DND-41 (cell line): Measurements from ENCODE around the gene ZNRD2.

Source experiments
- ATAC-seq: fragments of 200-7000 bp; cut with Tn5 transposase; 3 replicates; pipeline ENCODE4 v1.9.1; 2021; ENCODE audit warnings: low read depth; ENCODE audit not compliant: insufficient read depth
- DNase-seq: peaks from one replicate; pipeline ENCODE4 v3.0.0-alpha.2; 2020
- H2AFZ ChIP-seq: 2 replicates; pipeline ENCODE4 v1.6.0; 2012; ENCODE audit warnings: low read depth, low read length
- H3K27ac ChIP-seq: 2 replicates; pipeline ENCODE4 v1.5.1; 2012; ENCODE audit warnings: low read length, inconsistent platforms
- H3K27me3 ChIP-seq: fragments of 200-600 bp; sonication (generic); 2 replicates; pipeline ENCODE4 v1.6.0; 2012; ENCODE audit warnings: low read length, mild to moderate bottlenecking, inconsistent platforms; ENCODE audit not compliant: insufficient read depth, poor library complexity
- H3K36me3 ChIP-seq: 2 replicates; pipeline ENCODE4 v1.5.1; 2012; ENCODE audit warnings: low read length, inconsistent platforms; ENCODE audit not compliant: insufficient read depth
- H3K4me1 ChIP-seq: 2 replicates; pipeline ENCODE4 v1.5.1; 2012; ENCODE audit warnings: mild to moderate bottlenecking, low read length; ENCODE audit not compliant: insufficient read depth
- H3K4me2 ChIP-seq: 2 replicates; pipeline ENCODE4 v1.6.0; 2012; ENCODE audit warnings: mild to moderate bottlenecking, moderate library complexity, low read length, inconsistent platforms; ENCODE audit not compliant: insufficient read depth
- H3K4me3 ChIP-seq, 2 experiments: fragments of 200-600 bp in 1 of 2; shearing (Covaris generic) in 1 of 2; 2 replicates each; pipeline ENCODE4 v1.5.1; 2012 to 2016; ENCODE audit warnings: inconsistent platforms in 2 of 2, low read length in 2 of 2, mild to moderate bottlenecking in 2 of 2, low read depth in 1 of 2, moderate library complexity in 1 of 2
- H3K79me2 ChIP-seq: 2 replicates; pipeline ENCODE4 v1.6.0; 2012; ENCODE audit warnings: low read length, inconsistent platforms; ENCODE audit not compliant: insufficient read depth
- H3K9ac ChIP-seq: 2 replicates; pipeline ENCODE4 v1.6.0; 2012; ENCODE audit warnings: low read depth, mild to moderate bottlenecking, inconsistent platforms, low read length, moderate library complexity
- H3K9me3 ChIP-seq: 2 replicates; pipeline ENCODE4 v1.5.1; 2012; ENCODE audit warnings: low read length, moderate library complexity, mild to moderate bottlenecking, inconsistent platforms; ENCODE audit not compliant: insufficient read depth, severe bottlenecking
- H4K20me1 ChIP-seq: 2 replicates; pipeline ENCODE4 v1.6.0; 2012; ENCODE audit warnings: low read length; ENCODE audit not compliant: insufficient read depth
- EZH2 ChIP-seq: IDR thresholded peaks from 3 replicates; pipeline ENCODE4 v1.6.1; 2012; ENCODE audit warnings: borderline replicate concordance, low read depth, mild to moderate bottlenecking, moderate library complexity, low read length, inconsistent platforms; ENCODE audit not compliant: severe bottlenecking
- TF ChIP-seq, protein P1 (sequence below): IDR thresholded peaks from 2 replicates; pipeline ENCODE4 v1.5.1; 2012; ENCODE audit warnings: borderline replicate concordance, low read length, moderate library complexity, mild to moderate bottlenecking; ENCODE audit not compliant: poor library complexity, severe bottlenecking; ENCODE audit errors: extremely low read depth

The ZNRD2 gene

DNA sequence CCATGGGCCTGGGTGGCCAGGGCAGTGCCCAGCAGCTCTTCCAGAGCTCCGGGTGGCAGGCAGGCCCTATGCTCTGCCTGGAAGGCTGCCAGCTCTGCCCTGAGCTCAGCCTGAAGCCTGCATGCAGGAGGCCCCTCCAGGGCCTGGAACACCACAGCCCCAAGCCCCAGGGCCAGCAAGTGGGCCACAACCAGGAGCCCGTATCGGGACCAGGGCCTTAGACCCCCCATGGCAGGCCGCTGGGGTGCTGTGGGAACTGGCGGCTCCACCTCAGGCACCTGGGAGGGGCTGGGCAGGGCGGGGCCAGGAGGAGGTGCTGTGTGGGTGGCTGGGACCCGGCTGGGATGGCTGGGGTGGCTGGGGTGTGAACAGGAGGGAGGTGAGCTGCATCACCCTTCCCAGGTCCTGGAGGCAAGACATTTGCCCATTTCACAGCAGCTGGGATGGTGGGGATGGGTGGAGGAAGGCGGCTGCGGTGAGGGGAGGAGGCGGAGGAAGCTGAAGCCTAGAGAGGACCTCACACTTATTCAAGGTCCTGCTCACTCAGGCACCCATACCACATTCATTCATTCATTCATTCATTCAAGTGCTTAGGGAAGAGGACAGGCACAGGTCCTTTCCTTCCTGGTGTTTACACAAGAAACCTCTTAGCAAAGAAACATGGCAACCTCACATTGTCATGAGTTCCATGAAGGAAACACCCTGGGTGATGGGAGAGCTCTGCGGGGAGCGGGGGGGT lies 25.4 kb downstream of the ZNRD2 start, which contains the start of gene KCNK7:
Gene KCNK7 (minus strand): TSS at position 258 of the 739 bp plus-strand sequence. CDS start 28 bp downstream, at position 230.
- TF ChIP-seq, protein P1, sequence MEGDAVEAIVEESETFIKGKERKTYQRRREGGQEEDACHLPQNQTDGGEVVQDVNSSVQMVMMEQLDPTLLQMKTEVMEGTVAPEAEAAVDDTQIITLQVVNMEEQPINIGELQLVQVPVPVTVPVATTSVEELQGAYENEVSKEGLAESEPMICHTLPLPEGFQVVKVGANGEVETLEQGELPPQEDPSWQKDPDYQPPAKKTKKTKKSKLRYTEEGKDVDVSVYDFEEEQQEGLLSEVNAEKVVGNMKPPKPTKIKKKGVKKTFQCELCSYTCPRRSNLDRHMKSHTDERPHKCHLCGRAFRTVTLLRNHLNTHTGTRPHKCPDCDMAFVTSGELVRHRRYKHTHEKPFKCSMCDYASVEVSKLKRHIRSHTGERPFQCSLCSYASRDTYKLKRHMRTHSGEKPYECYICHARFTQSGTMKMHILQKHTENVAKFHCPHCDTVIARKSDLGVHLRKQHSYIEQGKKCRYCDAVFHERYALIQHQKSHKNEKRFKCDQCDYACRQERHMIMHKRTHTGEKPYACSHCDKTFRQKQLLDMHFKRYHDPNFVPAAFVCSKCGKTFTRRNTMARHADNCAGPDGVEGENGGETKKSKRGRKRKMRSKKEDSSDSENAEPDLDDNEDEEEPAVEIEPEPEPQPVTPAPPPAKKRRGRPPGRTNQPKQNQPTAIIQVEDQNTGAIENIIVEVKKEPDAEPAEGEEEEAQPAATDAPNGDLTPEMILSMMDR = no peak
- TF ChIP-seq EZH2 = no peak
- Histone ChIP-seq H3K4me2 (no peak within 1 kb of the TSS), H3K4me3 (no peak within 1 kb of the TSS), H3K9ac (no peak within 1 kb of the TSS), H3K9me3 (no peaks in the 10 kb centered on the region), H3K27ac (no peak within 1 kb of the TSS), H3K36me3 (peaks cover 40% of the 10 kb centered on the region), H3K79me2 (no peaks in the 10 kb centered on the region), H3K27me3 (no peaks in the 10 kb centered on the region), H2AFZ (no peak within 1 kb of the TSS), H4K20me1 (no peaks in the 10 kb centered on the region; the same call in 1 of the 2 replicates), H3K4me1 (no peaks in the 10 kb centered on the region)
- no peak for DNase-seq
- 0 out of 3 replicates have a peak, but pooled peaks have one; percentile 1 for ATAC-seq

DNA sequence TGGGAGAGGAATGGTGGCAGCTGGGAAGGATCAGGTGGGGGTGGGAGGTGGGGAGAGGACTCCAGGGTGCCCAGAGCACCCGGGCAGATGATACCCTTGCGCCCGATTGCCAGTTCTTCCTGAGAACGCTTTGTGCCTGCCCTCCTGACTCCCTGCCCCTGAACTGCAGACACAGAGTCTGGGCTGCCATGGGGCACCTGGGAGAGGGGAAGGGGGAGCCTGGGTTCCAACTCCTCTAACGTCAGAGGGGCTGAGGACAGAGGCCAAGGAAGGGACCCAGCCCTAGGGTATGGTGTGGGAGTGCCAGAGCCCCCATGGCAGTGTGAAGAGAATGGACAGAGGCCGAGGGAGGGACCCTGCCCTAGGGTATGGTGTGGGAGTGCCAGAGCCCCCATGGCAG lies 26.2 kb downstream of the ZNRD2 start:
- ATAC-seq (no peak), DNase-seq (no peak)
- TF ChIP-seq, protein P1 = no peak
- no peak for TF ChIP-seq EZH2
- Histone ChIP-seq H3K4me3 (no peak overlapping the region), H3K27ac (no peak overlapping the region), H4K20me1 (no peaks in the 10 kb centered on the region; the same call in 1 of the 2 replicates), H3K4me2 (no peak overlapping the region), H3K79me2 (no peaks in the 10 kb centered on the region), H3K9ac (no peak overlapping the region), H3K27me3 (no peaks in the 10 kb centered on the region), H3K4me1 (no peaks in the 10 kb centered on the region), H3K36me3 (peaks cover 36% of the 10 kb centered on the region), H2AFZ (no peak overlapping the region), H3K9me3 (no peaks in the 10 kb centered on the region)

DNA sequence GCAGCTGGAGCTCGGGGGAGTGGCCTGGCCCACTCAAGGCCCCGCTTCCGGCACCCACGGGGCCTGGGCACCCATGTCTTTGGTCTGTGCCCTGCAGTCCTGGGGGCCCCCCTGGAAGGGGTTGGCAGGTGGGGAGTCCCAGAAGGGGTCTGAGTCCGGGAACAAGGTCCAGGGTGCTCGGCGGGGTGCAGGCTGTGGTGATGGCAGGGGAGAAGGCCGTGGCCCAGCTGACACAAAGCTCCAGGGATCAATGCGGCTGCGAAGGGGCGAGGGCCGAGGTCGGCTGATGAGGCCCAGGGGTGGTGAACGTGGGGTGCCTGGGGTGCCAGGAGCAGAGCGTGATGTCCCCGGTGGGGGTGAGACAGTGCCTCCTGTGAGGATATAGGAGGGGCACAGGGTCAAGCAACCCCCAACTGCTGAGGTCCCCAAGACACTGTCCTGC lies 28.0 kb downstream of the ZNRD2 start:
- no peak overlapping the region for H3K4me2 ChIP-seq
- H3K9ac ChIP-seq = no peak overlapping the region
- no peaks in the 10 kb centered on the region for H3K27me3 ChIP-seq
- peaks cover 28% of the 10 kb centered on the region for H3K36me3 ChIP-seq
- H3K27ac ChIP-seq = no peak overlapping the region
- no peak for DNase-seq
- H3K9me3 ChIP-seq = no peaks in the 10 kb centered on the region
- H3K79me2 ChIP-seq = no peaks in the 10 kb centered on the region
- no peak for ATAC-seq
- H3K4me3 ChIP-seq = no peak overlapping the region
- H3K4me1 ChIP-seq = no peaks in the 10 kb centered on the region
- no peaks in the 10 kb centered on the region; the same call in 1 of the 2 replicates for H4K20me1 ChIP-seq
- no peak for TF ChIP-seq EZH2
- TF ChIP-seq, protein P1 = no peak
- H2AFZ ChIP-seq = no peak overlapping the region
